ENCODE data around the gene BPIFA2. TPM values are rescaled to one million over a fixed set of nuclear protein-coding genes. Genes with fewer than 3 reads are reported as not detected.

The BPIFA2 gene
- total RNA-seq, 3 donors from 2014 or later (not counting 1 experiment from before 2014, with no cell fraction given) = not detected

GRCh38 chr20:33192912-33193501 lies 25.0 kb downstream of the BPIFA2 start:
- no peak overlapping the region for H3K27ac ChIP-seq (ENCODE audit: low read length)
- DNase-seq (no peak), ATAC-seq (no peak)
- H3K9me3 ChIP-seq (ENCODE audit: control insufficient read depth, insufficient read depth, low read length) = no peaks in the 10 kb centered on the region
- peaks cover 3 to 28% of the 10 kb centered on the region in 2 donors for H3K27me3 Mint-ChIP-seq (ENCODE audit: low read depth in 2 of 2)
- H3K4me3 Mint-ChIP-seq = no peak overlapping the region
- no peak overlapping the region for H3K27ac Mint-ChIP-seq
- no peaks in the 10 kb centered on the region for H3K4me1 Mint-ChIP-seq
- intact Hi-C loops (cut with micrococcal nuclease) = no loop called here
- H3K36me3 Mint-ChIP-seq = no peaks in the 10 kb centered on the region
- H3K36me3 ChIP-seq (ENCODE audit: control insufficient read depth, insufficient read depth, low read length) = no peaks in the 10 kb centered on the region
- H3K4me3 ChIP-seq (ENCODE audit: low read length) = no peak overlapping the region
- TF ChIP-seq, protein P1, sequence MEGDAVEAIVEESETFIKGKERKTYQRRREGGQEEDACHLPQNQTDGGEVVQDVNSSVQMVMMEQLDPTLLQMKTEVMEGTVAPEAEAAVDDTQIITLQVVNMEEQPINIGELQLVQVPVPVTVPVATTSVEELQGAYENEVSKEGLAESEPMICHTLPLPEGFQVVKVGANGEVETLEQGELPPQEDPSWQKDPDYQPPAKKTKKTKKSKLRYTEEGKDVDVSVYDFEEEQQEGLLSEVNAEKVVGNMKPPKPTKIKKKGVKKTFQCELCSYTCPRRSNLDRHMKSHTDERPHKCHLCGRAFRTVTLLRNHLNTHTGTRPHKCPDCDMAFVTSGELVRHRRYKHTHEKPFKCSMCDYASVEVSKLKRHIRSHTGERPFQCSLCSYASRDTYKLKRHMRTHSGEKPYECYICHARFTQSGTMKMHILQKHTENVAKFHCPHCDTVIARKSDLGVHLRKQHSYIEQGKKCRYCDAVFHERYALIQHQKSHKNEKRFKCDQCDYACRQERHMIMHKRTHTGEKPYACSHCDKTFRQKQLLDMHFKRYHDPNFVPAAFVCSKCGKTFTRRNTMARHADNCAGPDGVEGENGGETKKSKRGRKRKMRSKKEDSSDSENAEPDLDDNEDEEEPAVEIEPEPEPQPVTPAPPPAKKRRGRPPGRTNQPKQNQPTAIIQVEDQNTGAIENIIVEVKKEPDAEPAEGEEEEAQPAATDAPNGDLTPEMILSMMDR (IDR thresholded peaks at IDR 0.05) = no peak
- H3K9me3 Mint-ChIP-seq = no peaks in the 10 kb centered on the region
- 64% methylated on average over 6 of the region's 8 CpGs for WGBS (ENCODE audit: insufficient coverage)
- no peaks in the 10 kb centered on the region for H3K27me3 ChIP-seq (ENCODE audit: control insufficient read depth, insufficient read depth, low read length)
- H3K4me1 ChIP-seq (ENCODE audit: control insufficient read depth, insufficient read depth, low read length) = no peaks in the 10 kb centered on the region

DNA sequence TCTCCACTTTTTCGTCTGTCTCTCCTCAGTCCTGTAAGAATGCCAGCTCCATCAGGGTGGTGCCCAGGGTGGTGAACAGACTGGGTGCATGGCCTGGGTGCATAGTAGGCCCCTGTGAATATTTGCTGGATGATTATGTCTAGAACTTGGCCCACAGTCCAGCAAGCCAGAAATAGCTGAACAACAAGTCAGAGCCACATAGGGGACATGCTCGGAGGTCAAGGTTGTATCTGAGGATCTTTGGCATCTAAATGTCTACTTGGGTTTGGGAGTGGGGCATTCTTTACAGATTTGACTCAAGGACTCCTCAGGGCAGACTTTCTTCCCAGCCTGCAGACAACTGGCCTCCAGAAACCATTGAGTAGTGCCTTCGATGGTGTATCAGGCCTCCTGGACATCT lies 31.1 kb downstream of the BPIFA2 start:
- Histone ChIP-seq H3K4me1 (ENCODE audit: control insufficient read depth, insufficient read depth, low read length) (no peaks in the 10 kb centered on the region), H3K4me3 (ENCODE audit: low read length) (no peak overlapping the region), H3K27me3 (ENCODE audit: control insufficient read depth, insufficient read depth, low read length) (no peaks in the 10 kb centered on the region), H3K36me3 (ENCODE audit: control insufficient read depth, insufficient read depth, low read length) (no peaks in the 10 kb centered on the region), H3K9me3 (ENCODE audit: control insufficient read depth, insufficient read depth, low read length) (no peaks in the 10 kb centered on the region), H3K27ac (ENCODE audit: low read length) (no peak overlapping the region)
- intact Hi-C loops (cut with micrococcal nuclease) = no loop called here
- no peaks in the 10 kb centered on the region for H3K4me1 Mint-ChIP-seq
- ATAC-seq (no peak), DNase-seq (no peak)
- no peaks in the 10 kb centered on the region for H3K36me3 Mint-ChIP-seq
- H3K27ac Mint-ChIP-seq = no peak overlapping the region
- peaks cover 16 to 31% of the 10 kb centered on the region in 2 donors for H3K27me3 Mint-ChIP-seq (ENCODE audit: low read depth in 2 of 2)
- H3K9me3 Mint-ChIP-seq = no peaks in the 10 kb centered on the region
- 72% methylated on average over 3 of the region's 3 CpGs for WGBS (ENCODE audit: insufficient coverage)
- TF ChIP-seq, protein P1 (IDR thresholded peaks at IDR 0.05) = no peak
- H3K4me3 Mint-ChIP-seq = no peak overlapping the region

GRCh38 chr20:33202451-33202850 lies 34.5 kb downstream of the BPIFA2 start:
- DNase-seq (no peak), ATAC-seq (no peak)
- no peaks in the 10 kb centered on the region for H3K9me3 Mint-ChIP-seq
- TF ChIP-seq, protein P1 (IDR thresholded peaks at IDR 0.05) = no peak
- H3K27me3 Mint-ChIP-seq (ENCODE audit: low read depth in 2 of 2) = peaks cover 27 to 37% of the 10 kb centered on the region in 2 donors
- 64% methylated on average over 2 of the region's 4 CpGs for WGBS (ENCODE audit: insufficient coverage)
- no peaks in the 10 kb centered on the region for H3K36me3 Mint-ChIP-seq
- H3K27me3 ChIP-seq (ENCODE audit: control insufficient read depth, insufficient read depth, low read length) = no peaks in the 10 kb centered on the region
- no peak overlapping the region for H3K27ac ChIP-seq (ENCODE audit: low read length)
- H3K4me3 ChIP-seq (ENCODE audit: low read length) = no peak overlapping the region
- no peaks in the 10 kb centered on the region for H3K9me3 ChIP-seq (ENCODE audit: control insufficient read depth, insufficient read depth, low read length)
- no peak overlapping the region for H3K27ac Mint-ChIP-seq
- intact Hi-C loops (cut with micrococcal nuclease) = no loop called here
- no peaks in the 10 kb centered on the region for H3K4me1 Mint-ChIP-seq
- no peaks in the 10 kb centered on the region for H3K36me3 ChIP-seq (ENCODE audit: control insufficient read depth, insufficient read depth, low read length)
- H3K4me1 ChIP-seq (ENCODE audit: control insufficient read depth, insufficient read depth, low read length) = no peaks in the 10 kb centered on the region
- H3K4me3 Mint-ChIP-seq = no peak overlapping the region

DNA sequence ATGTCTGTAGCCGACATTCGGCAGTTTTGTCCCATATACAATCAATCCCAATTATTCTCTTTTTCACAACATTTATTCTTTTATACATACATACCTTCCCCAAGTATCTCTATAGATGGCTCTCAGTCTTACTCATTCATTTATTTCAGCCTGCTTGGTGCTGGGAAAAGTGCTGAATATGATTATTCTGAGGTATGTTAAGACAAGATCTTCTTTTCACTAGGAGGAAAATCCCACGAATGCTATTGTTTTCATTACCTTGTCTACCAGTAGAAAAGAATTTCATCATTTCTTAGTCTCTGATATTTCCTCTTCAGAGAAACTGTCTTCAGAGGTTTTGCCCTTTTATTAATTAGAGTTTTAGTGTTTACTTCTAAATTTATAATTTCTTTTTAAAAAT lies 35.5 kb downstream of the BPIFA2 start:
- H3K9me3 Mint-ChIP-seq = no peaks in the 10 kb centered on the region
- WGBS (ENCODE audit: insufficient coverage) = 96% methylated on average over 2 of the region's 3 CpGs
- Histone ChIP-seq H3K36me3 (ENCODE audit: control insufficient read depth, insufficient read depth, low read length) (no peaks in the 10 kb centered on the region), H3K4me3 (ENCODE audit: low read length) (no peak overlapping the region), H3K9me3 (ENCODE audit: control insufficient read depth, insufficient read depth, low read length) (no peaks in the 10 kb centered on the region), H3K27me3 (ENCODE audit: control insufficient read depth, insufficient read depth, low read length) (no peaks in the 10 kb centered on the region), H3K27ac (ENCODE audit: low read length) (no peak overlapping the region), H3K4me1 (ENCODE audit: control insufficient read depth, insufficient read depth, low read length) (no peaks in the 10 kb centered on the region)
- intact Hi-C loops (cut with micrococcal nuclease) = no loop called here
- peaks cover 29 to 39% of the 10 kb centered on the region in 2 donors for H3K27me3 Mint-ChIP-seq (ENCODE audit: low read depth in 2 of 2)
- no peak overlapping the region for H3K4me3 Mint-ChIP-seq
- TF ChIP-seq, protein P1 (IDR thresholded peaks at IDR 0.05) = no peak
- no peaks in the 10 kb centered on the region for H3K4me1 Mint-ChIP-seq
- H3K27ac Mint-ChIP-seq = no peak overlapping the region
- no peak for DNase-seq
- H3K36me3 Mint-ChIP-seq = no peaks in the 10 kb centered on the region
- ATAC-seq = no peak
